GM12878 (cell line): ENCODE measurements around the gene NYAP1. TPM values are rescaled to one million over a fixed set of nuclear protein-coding genes. Genes with fewer than 3 reads are reported as not detected.

Experiments used
- ATAC-seq: fragments of 200-7000 bp; cut with Tn5 transposase; 3 replicates; pipeline ENCODE4 v1.9.1; 2020; ENCODE audit warnings: mild to moderate bottlenecking, moderate library complexity
- BruUV-seq: library from RNA; stranded (reverse); fragments of 400-500 nt; replicated peaks from 2 replicates; lab custom pipeline; 2021; lab: Mats Ljungman, UMichigan
- CTCF ChIA-PET: fragments of 300-600 bp; sonication (Branson Sonifier 250); formaldehyde crosslinking; extraction: SDS; loops from one replicate; lab custom pipeline; 2021; ENCODE audit warnings: inconsistent platforms; lab: Yijun Ruan, JAX
- POLR2A ChIA-PET: fragments of 350-600 bp; formaldehyde crosslinking; extraction: SDS; loops from one replicate; lab custom pipeline; 2021; ENCODE audit warnings: inconsistent platforms; lab: Charles Lee
- RAD21 ChIA-PET: fragments of 300-600 bp; sonication (Branson Sonifier 250); formaldehyde crosslinking; loops from one replicate; lab custom pipeline; 2023; ENCODE audit warnings: antibody characterized with exemption; ENCODE audit not compliant: unreplicated experiment; lab: Charles Lee
- SMC1A ChIA-PET: fragments of 300-600 bp; sonication (Branson Sonifier 250); formaldehyde crosslinking; loops from one replicate; lab custom pipeline; 2023; ENCODE audit not compliant: unreplicated experiment, uncharacterized antibody; lab: Charles Lee
- DNase-seq: peaks from one replicate; pipeline ENCODE4 v3.0.0-alpha.2; 2011; ENCODE audit warnings: low read depth, low spot score
- FAIRE-seq: peaks from 3 replicates; lab custom pipeline; 2011; peaks lifted over from hg19 to GRCh38; lab: Jason Lieb, UNC
- H2AFZ ChIP-seq: 2 replicates; pipeline ENCODE4 v1.6.0; 2011; ENCODE audit warnings: low read depth, low read length, control low read depth; ENCODE audit not compliant: control insufficient read depth
- H3K27ac ChIP-seq: 2 replicates; pipeline ENCODE4 v1.5.1; 2011; ENCODE audit warnings: control low read depth; ENCODE audit not compliant: control insufficient read depth, insufficient read depth
- H3K27me3 ChIP-seq, 2 experiments: replicated peaks in 1 of 2; 2 replicates each; pipeline versions ENCODE4 v1.6.0 to v1.6.1; 2011; ENCODE audit warnings: low read length in 1 of 2; ENCODE audit not compliant: control insufficient read depth in 2 of 2, insufficient read depth in 2 of 2
- H3K36me3 ChIP-seq, 2 experiments: 2 replicates each; pipeline ENCODE4 v1.5.1; 2011; ENCODE audit warnings: low read length in 1 of 2; ENCODE audit not compliant: control insufficient read depth in 2 of 2, insufficient read depth in 2 of 2
- H3K4me1 ChIP-seq: 2 replicates; pipeline ENCODE4 v1.6.1; 2011; ENCODE audit warnings: mild to moderate bottlenecking, low read length, moderate library complexity, mixed read lengths; ENCODE audit not compliant: control insufficient read depth, insufficient read depth
- H3K4me2 ChIP-seq: 2 replicates; pipeline ENCODE4 v1.6.0; 2011; ENCODE audit warnings: control low read depth; ENCODE audit not compliant: control insufficient read depth, insufficient read depth
- H3K4me3 ChIP-seq: fragments of 200-600 bp; sonication (generic); 2 replicates; pipeline ENCODE4 v1.5.1; 2016
- H3K79me2 ChIP-seq: 2 replicates; pipeline ENCODE4 v1.6.0; 2011; ENCODE audit warnings: low read length; ENCODE audit not compliant: control insufficient read depth, insufficient read depth
- H3K9ac ChIP-seq: 2 replicates; pipeline ENCODE4 v1.8.0; 2011; ENCODE audit warnings: low read length, control low read depth, mixed read lengths; ENCODE audit not compliant: control insufficient read depth, insufficient read depth
- H3K9me3 ChIP-seq: replicated peaks from 3 replicates; pipeline ENCODE4 v1.5.1; 2011; ENCODE audit warnings: mild to moderate bottlenecking, low read length; ENCODE audit not compliant: control insufficient read depth, insufficient read depth
- H4K20me1 ChIP-seq: 2 replicates; pipeline ENCODE4 v1.6.0; 2011; ENCODE audit not compliant: control insufficient read depth, insufficient read depth
- ATF7 ChIP-seq: fragments of 450-650 bp; IDR thresholded peaks from 2 replicates; pipeline ENCODE4 v1.6.1; 2016; ENCODE audit warnings: low read depth, mild to moderate bottlenecking
- CBX5 ChIP-seq: sonication (generic); IDR thresholded peaks from 2 replicates; pipeline ENCODE4 v1.6.1; 2016; ENCODE audit warnings: low read depth, moderate library complexity, mild to moderate bottlenecking, inconsistent platforms
- CHD1 ChIP-seq: IDR thresholded peaks from 2 replicates; pipeline ENCODE4 v1.6.1; 2012; ENCODE audit warnings: low read depth, low read length, improper control_type of control experiment
- CHD2 ChIP-seq: IDR thresholded peaks from 2 replicates; pipeline ENCODE4 v1.6.1; 2011; ENCODE audit warnings: low read depth, low read length, improper control_type of control experiment, borderline replicate concordance
- EED ChIP-seq: sonication (generic); IDR thresholded peaks from 2 replicates; pipeline ENCODE4 v1.6.1; 2016; ENCODE audit warnings: antibody characterized with exemption, low read depth
- FOXK2 ChIP-seq: fragments of 450-650 bp; IDR thresholded peaks from 2 replicates; pipeline ENCODE4 v1.6.1; 2017; ENCODE audit warnings: mild to moderate bottlenecking, moderate library complexity
- HDAC6 ChIP-seq: fragments of 200-600 bp; sonication (generic); IDR thresholded peaks from one replicate; pipeline ENCODE4 v1.8.0; 2017; ENCODE audit warnings: antibody characterized with exemption; ENCODE audit not compliant: unreplicated experiment
- JUND ChIP-seq: IDR thresholded peaks from 2 replicates; pipeline ENCODE4 v1.6.1; 2012; ENCODE audit warnings: low read depth, mild to moderate bottlenecking, low read length, improper control_type of control experiment, moderate library complexity
- POLR2A ChIP-seq: IDR thresholded peaks from 2 replicates; pipeline ENCODE4 v1.6.1; 2011; ENCODE audit warnings: low read depth, mild to moderate bottlenecking, low read length
- POLR2AphosphoS5 ChIP-seq: IDR thresholded peaks from 2 replicates; pipeline ENCODE4 v1.6.1; 2011; ENCODE audit warnings: mild to moderate bottlenecking, low read length, inconsistent platforms
- POU2F2 ChIP-seq: IDR thresholded peaks from 3 replicates; pipeline ENCODE4 v1.6.1; 2011; ENCODE audit warnings: low read depth, mild to moderate bottlenecking, low read length, borderline replicate concordance
- SIN3A ChIP-seq: IDR thresholded peaks from 2 replicates; pipeline ENCODE4 v1.6.1; 2012; ENCODE audit warnings: low read depth, low read length, improper control_type of control experiment
- SIX5 ChIP-seq: IDR thresholded peaks from 2 replicates; pipeline ENCODE4 v1.6.1; 2011; ENCODE audit warnings: mild to moderate bottlenecking, low read depth, low read length, moderate library complexity; ENCODE audit not compliant: severe bottlenecking
- WGBS: methylation state at CpG from one replicate; pipeline ENCODE4 v1.1.6; 2016; ENCODE audit warnings: low lambda C conversion rate; ENCODE audit not compliant: insufficient replicate concordance, insufficient coverage; ENCODE audit errors: missing lambda C conversion rate; 5-methylcytosine and 5-hydroxymethylcytosine counted together
- in situ Hi-C: fragments of 300-500 bp; cut with MboI; formaldehyde crosslinking; loops from 9 replicates; pipeline ENCODE4 v1.14.3; 2018; ENCODE audit warnings: mixed read lengths
- intact Hi-C: fragments of 100-400 bp; cut with micrococcal nuclease; formaldehyde crosslinking; loops from one replicate; pipeline ENCODE4 v1.14.2; 2022; ENCODE audit not compliant: unreplicated experiment
- polyA plus RNA-seq, 11 experiments: library from polyadenylated mRNA; depleted of rRNA in 4 of 11; unstranded in 6 of 11; stranded (reverse) in 5 of 11; fragments of >200 nt; fragmentation: Nextera tagmentation in 4 of 11; fragmentation: Illumina TruSeq in 1 of 11; extraction: Ambion mirVana in 4 of 11; extraction: Trizol in 1 of 11; gene quantifications; 1 replicate in 1 of 11; 2 replicates in 10 of 11; pipeline versions ENCODE4 v1.2.1 to v1.2.3, GENCODE V29; 2011 to 2016; ENCODE audit warnings: inconsistent platforms in 2 of 11, missing spikeins in 2 of 11, low read depth in 1 of 11
- total RNA-seq, 4 experiments: library from RNA; depleted of rRNA in 3 of 4; stranded (reverse); fragments of >200 nt in 3 of 4; fragmentation: Illumina TruSeq in 1 of 4; extraction: Trizol in 1 of 4; gene quantifications; 2 replicates each; pipeline versions ENCODE4 v1.2.1 to v1.2.3, GENCODE V29; 2013 to 2021
- TF ChIP-seq, protein P1 (sequence below): fragments of 450-650 bp; IDR thresholded peaks from 2 replicates; pipeline ENCODE4 v1.6.1; 2017; ENCODE audit warnings: antibody characterized with exemption, mild to moderate bottlenecking, moderate library complexity
- TF ChIP-seq, protein P2 (sequence below): fragments of 450-650 bp; IDR thresholded peaks from 2 replicates; pipeline ENCODE4 v1.6.1; 2017; ENCODE audit warnings: low read depth, mild to moderate bottlenecking, moderate library complexity

Gene NYAP1
- total and polyA plus RNA-seq, 10 of the 15 experiments (the other 5 are each of a cell fraction or from before 2014, with no cell fraction given), result 0.04 to 0.28 (median 0.11) TPM; not detected in 6

DNA sequence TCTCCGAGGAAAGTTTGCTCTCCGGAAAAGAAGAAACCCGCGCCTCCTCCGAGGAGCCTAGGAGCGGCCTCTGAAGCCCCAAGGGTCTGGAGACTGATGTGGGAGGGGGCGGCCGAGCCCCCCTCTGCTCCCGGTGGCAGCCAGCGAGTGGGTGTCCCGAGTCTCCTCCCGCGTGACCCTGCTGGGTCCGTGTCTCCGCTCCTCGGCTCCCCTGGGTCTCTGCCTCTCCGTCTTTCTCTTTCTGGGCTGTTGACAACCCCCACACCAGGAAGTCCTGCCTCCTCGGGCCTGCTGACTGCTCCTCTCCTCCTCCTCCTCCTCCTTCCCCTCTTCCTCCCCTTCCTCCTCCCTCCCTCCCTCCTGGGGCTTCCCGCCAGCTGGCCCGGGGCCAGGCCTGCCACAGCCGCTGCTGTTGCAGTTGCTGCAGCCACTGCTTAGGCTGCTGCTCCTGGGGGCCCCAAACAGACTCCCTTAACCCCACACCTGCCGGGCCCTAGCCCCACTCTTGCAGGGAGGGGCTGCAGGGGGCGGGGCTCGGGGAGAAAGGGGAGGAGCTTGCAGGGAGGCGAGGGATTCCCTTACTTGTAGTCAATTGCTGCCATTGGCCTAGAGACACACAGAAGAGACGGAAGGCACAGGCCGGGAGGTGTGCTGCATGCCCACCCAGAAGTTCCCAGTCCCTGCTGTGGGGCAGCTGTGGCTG is 4.6 kb upstream of the NYAP1 start, which contains the start of gene TSC22D4:
TSC22D4 (minus strand) TSS at position 257 of the 703 bp plus-strand sequence. CDS start 1,176 bp downstream, outside the sequence.
- DNase-seq, result peak; percentile 79
- Histone ChIP-seq H3K4me3 (peak within 1 kb of the TSS; percentile 99), H3K4me1 (peaks cover 27% of the 10 kb centered on the region), H3K9ac (peak within 1 kb of the TSS; percentile 83), H3K4me2 (peak within 1 kb of the TSS; percentile 62), H3K36me3 (peaks cover 0 to 4% of the 10 kb centered on the region in 2 experiments; a peak in 2 of 4 replicates), H3K79me2 (peaks cover 53% of the 10 kb centered on the region), H3K9me3 (no peaks in the 10 kb centered on the region), H2AFZ (peak within 1 kb of the TSS; percentile 66), H4K20me1 (peaks cover 4% of the 10 kb centered on the region; the same call in 1 of the 2 replicates), H3K27me3 (no peaks in the 10 kb centered on the region), H3K27ac (peak within 1 kb of the TSS; percentile 89)
- peak; percentile 94 for FAIRE-seq
- under 1% methylated on average over 26 of the region's 27 CpGs for WGBS
- ChIA-PET SMC1A (interaction anchor here (0.8 to 2.3 kb wide), 9 partner anchors 9 to 373 kb away, joined by 3 to 16 read pairs (median 4); partner anchors contain the start of genes PPP1R35 and SLC12A9), RAD21 (interaction anchor here (0.6 to 3.5 kb wide), 14 partner anchors 51 to 397 kb away, joined by 3 to 32 read pairs (median 6); partner anchors contain the start of genes AGFG2, FBXO24, LRCH4 and POP7), CTCF (interaction anchor here (0.6 to 5.6 kb wide), 12 partner anchors 8 to 304 kb away, joined by 3 to 49 read pairs (median 4); partner anchors contain the start of genes FBXO24 and LRCH4), POLR2A (interaction anchor here (0.6 to 2.3 kb wide), 14 partner anchors 43 to 411 kb away, joined by 3 to 12 read pairs (median 6); partner anchors contain the start of genes FBXO24, PPP1R35 and UFSP1)
- no TSS peak for BruUV-seq
- intact Hi-C loops, result loop anchor here (5.0 to 10.0 kb wide), 3 partner anchors 68 to 248 kb away; partner anchors contain the start of gene GIGYF1
- ATAC-seq, result peak; percentile 85
- in situ Hi-C loops, result loop anchor here (10.0 kb wide), 1 partner anchor 376 kb away; the partner anchor contains the start of gene SLC12A9
- TF ChIP-seq JUND (no peak), POLR2A (peak; percentile 87), POLR2AphosphoS5 (peak; percentile 88), ATF7 (peak; percentile 43; the same call in 1 of the 2 replicates), EED (peak; percentile 52; the same call in 1 of the 2 replicates), FOXK2 (peak; percentile 90), POU2F2 (0 out of 3 replicates have a peak, but pooled peaks have one; percentile 26), CHD1 (no peak), HDAC6 (no peak), CHD2 (peak; percentile 65; the same call in 1 of the 2 replicates), SIN3A (peak; percentile 82), CBX5 (peak; percentile 45; the same call in 1 of the 2 replicates), SIX5 (no peak)
- TF ChIP-seq, protein P1, sequence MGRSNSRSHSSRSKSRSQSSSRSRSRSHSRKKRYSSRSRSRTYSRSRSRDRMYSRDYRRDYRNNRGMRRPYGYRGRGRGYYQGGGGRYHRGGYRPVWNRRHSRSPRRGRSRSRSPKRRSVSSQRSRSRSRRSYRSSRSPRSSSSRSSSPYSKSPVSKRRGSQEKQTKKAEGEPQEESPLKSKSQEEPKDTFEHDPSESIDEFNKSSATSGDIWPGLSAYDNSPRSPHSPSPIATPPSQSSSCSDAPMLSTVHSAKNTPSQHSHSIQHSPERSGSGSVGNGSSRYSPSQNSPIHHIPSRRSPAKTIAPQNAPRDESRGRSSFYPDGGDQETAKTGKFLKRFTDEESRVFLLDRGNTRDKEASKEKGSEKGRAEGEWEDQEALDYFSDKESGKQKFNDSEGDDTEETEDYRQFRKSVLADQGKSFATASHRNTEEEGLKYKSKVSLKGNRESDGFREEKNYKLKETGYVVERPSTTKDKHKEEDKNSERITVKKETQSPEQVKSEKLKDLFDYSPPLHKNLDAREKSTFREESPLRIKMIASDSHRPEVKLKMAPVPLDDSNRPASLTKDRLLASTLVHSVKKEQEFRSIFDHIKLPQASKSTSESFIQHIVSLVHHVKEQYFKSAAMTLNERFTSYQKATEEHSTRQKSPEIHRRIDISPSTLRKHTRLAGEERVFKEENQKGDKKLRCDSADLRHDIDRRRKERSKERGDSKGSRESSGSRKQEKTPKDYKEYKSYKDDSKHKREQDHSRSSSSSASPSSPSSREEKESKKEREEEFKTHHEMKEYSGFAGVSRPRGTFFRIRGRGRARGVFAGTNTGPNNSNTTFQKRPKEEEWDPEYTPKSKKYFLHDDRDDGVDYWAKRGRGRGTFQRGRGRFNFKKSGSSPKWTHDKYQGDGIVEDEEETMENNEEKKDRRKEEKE, result no peak
- TF ChIP-seq, protein P2, sequence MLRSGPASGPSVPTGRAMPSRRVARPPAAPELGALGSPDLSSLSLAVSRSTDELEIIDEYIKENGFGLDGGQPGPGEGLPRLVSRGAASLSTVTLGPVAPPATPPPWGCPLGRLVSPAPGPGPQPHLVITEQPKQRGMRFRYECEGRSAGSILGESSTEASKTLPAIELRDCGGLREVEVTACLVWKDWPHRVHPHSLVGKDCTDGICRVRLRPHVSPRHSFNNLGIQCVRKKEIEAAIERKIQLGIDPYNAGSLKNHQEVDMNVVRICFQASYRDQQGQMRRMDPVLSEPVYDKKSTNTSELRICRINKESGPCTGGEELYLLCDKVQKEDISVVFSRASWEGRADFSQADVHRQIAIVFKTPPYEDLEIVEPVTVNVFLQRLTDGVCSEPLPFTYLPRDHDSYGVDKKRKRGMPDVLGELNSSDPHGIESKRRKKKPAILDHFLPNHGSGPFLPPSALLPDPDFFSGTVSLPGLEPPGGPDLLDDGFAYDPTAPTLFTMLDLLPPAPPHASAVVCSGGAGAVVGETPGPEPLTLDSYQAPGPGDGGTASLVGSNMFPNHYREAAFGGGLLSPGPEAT, result peak; percentile 91
